Transverse colon (tissue), 4 donors: Measurements from ENCODE around the gene STARD13. TPM values are rescaled to one million over a fixed set of nuclear protein-coding genes. Genes with fewer than 3 reads are reported as not detected.

Source experiments
- DNase-seq: peaks from one replicate; pipeline ENCODE4 v3.0.0-alpha.2; 2019
- H3K27ac ChIP-seq, 4 donors: fragments of 200-600 bp; sonication (generic); 2 replicates each; pipeline ENCODE4 v1.5.1; 2016 to 2018; ENCODE audit warnings: inconsistent platforms in 4 of 4
- H3K27me3 ChIP-seq: fragments of 200-600 bp; sonication (generic); 2 replicates; pipeline ENCODE4 v1.5.1; 2017; ENCODE audit warnings: inconsistent platforms
- H3K36me3 ChIP-seq, 4 donors: fragments of 200-600 bp; sonication (generic); 2 replicates each; pipeline ENCODE4 v1.5.1; 2017 to 2019; ENCODE audit warnings: inconsistent platforms in 4 of 4
- H3K4me1 ChIP-seq, 4 donors: fragments of 200-600 bp; sonication (generic); 2 replicates each; pipeline ENCODE4 v1.5.1; 2017 to 2020; ENCODE audit warnings: inconsistent platforms in 4 of 4
- H3K4me3 ChIP-seq, 4 donors: fragments of 200-600 bp; sonication (generic); 1 replicate in 1 of 4; 2 replicates in 3 of 4; pipeline versions ENCODE4 v1.5.1 to v1.6.1; 2017 to 2019; ENCODE audit warnings: inconsistent platforms in 4 of 4
- H3K9me3 ChIP-seq, 2 donors: fragments of 200-600 bp; sonication (generic); 2 replicates each; pipeline ENCODE4 v1.5.1; 2017 to 2019; ENCODE audit warnings: inconsistent platforms in 2 of 2
- CTCF ChIP-seq, 5 experiments: fragments of 200-600 bp in 3 of 5; fragments of 450-650 bp in 2 of 5; sonication (generic) in 3 of 5; IDR thresholded peaks; 1 replicate in 2 of 5; 2 replicates in 3 of 5; pipeline ENCODE4 v1.5.1; 2016 to 2017; ENCODE audit warnings: antibody characterized with exemption in 5 of 5, inconsistent platforms in 3 of 5, mild to moderate bottlenecking in 2 of 5, moderate library complexity in 1 of 5
- EP300 ChIP-seq: sonication (generic); formaldehyde crosslinking; IDR thresholded peaks from one replicate; pipeline ENCODE4 v1.6.1; 2017; ENCODE audit warnings: antibody characterized with exemption, low read depth
- POLR2A ChIP-seq: fragments of 450-650 bp; IDR thresholded peaks from one replicate; pipeline ENCODE4 v1.6.1; 2016; ENCODE audit warnings: antibody characterized with exemption, mild to moderate bottlenecking, moderate library complexity
- POLR2AphosphoS5 ChIP-seq, 3 donors: sonication (generic); formaldehyde crosslinking; IDR thresholded peaks; one replicate each; pipeline ENCODE4 v1.6.1; 2016; ENCODE audit warnings: antibody characterized with exemption in 3 of 3
- WGBS, 2 donors: methylation state at CpG; one replicate each; pipeline ENCODE4 v1.1.5; 2018; ENCODE audit warnings: low coverage in 1 of 2; 5-methylcytosine and 5-hydroxymethylcytosine counted together
- in situ Hi-C, 4 donors: fragments of 200-750 bp; cut with MboI; loops; one replicate each; pipeline versions ENCODE4 v1.15.0 to v1.15.1; 2017; ENCODE audit warnings: low sequenced_read_pairs in 3 of 4, low pct_ligation_motif_present in 1 of 4, low pct_unique_long_range_greater_than_20kb in 1 of 4
- intact Hi-C: fragments of 100-400 bp; cut with DNase I; formaldehyde crosslinking; loops from one replicate; pipeline ENCODE4 v1.15.1; 2023; ENCODE audit warnings: low total_unique reads
- total RNA-seq, 4 donors: library from RNA; depleted of rRNA; stranded (reverse); fragments of >200 nt; gene quantifications; one replicate each; pipeline ENCODE4 v1.1.0, GENCODE V29; 2016

Gene STARD13
- total RNA-seq, 4 donors from 2014 or later, result 18.1 to 107 (median 41.5) TPM

- Histone ChIP-seq H3K27me3 (no peaks in the 10 kb centered on the region), H3K4me1 (no peaks in the 10 kb centered on the region), H3K9me3 (peaks cover 0 to 7% of the 10 kb centered on the region in 2 donors), H3K27ac (no peak overlapping the region), H3K36me3 (peaks cover 0 to 3% (median 0%) of the 10 kb centered on the region in 4 donors), H3K4me3 (no peak overlapping the region)
- TF ChIP-seq POLR2A (no peak), CTCF (IDR thresholded peaks at IDR 0.05) (no peak), POLR2AphosphoS5 (IDR thresholded peaks at IDR 0.05) (no peak), EP300 (no peak)
- 58 to 75% methylated on average over 2 to 3 of the region's 3 CpGs for WGBS, 2 donors
- intact Hi-C loops (no loop called here), in situ Hi-C loops (loop anchor here in 1 of 4 donors (25.0 kb wide), 1 partner anchor 437 kb away; no protein-coding TSS in a partner anchor)
- no peak for DNase-seq
Measured at GRCh38 chr13:33099860-33100259, 185.7 kb downstream of the STARD13 start.

DNA sequence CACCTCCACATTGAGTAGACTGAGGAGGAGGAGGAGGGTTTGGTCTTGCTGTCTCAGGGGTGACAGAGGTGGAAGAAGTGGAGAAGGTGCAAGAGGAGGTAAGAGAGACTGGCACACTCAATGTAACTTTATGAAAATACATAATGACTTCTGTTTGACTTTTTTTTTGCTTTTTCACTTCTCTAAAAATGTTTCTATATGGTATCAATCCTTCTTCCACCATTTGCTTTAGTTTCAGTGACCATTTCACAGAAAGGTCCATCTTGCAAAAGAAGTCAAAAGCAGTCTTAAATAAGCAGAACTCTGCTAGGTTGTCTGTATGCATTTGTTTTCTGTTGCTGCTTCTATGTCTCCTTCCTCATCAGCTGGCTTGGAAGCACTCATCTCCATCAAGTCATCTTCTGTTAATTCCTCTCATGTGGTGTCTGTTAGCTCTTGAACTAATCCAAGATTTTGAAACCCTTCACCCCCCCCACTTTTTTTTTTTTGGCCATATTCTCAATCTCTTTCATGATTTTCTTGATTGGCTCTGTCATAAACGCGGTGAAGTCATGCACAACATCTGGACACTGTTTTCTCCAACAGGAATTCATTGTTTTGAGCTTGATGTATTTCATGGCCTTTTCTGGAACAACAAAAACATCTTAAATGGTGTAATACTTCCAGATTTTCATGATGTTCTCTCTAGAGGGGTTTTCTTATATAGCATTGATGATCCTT, 188.5 kb downstream of the STARD13 start:
- no peak for TF ChIP-seq CTCF (IDR thresholded peaks at IDR 0.05)
- TF ChIP-seq POLR2AphosphoS5 (IDR thresholded peaks at IDR 0.05), result no peak
- TF ChIP-seq EP300, result no peak
- no peak for TF ChIP-seq POLR2A

GRCh38 chr13:33092073-33092987, 193.2 kb downstream of the STARD13 start:
- in situ Hi-C loops, result no loop called here
- H3K36me3 ChIP-seq, result no peaks in the 10 kb centered on the region
- no peaks in the 10 kb centered on the region for H3K9me3 ChIP-seq
- peaks cover 0 to 12% (median 8%) of the 10 kb centered on the region in 4 donors for H3K4me1 ChIP-seq
- H3K27me3 ChIP-seq, result no peaks in the 10 kb centered on the region
- no peak for DNase-seq
- intact Hi-C loops, result no loop called here
- H3K27ac ChIP-seq, result no peak overlapping the region
- TF ChIP-seq CTCF (IDR thresholded peaks at IDR 0.05) (no peak), POLR2AphosphoS5 (IDR thresholded peaks at IDR 0.05) (no peak), EP300 (no peak), POLR2A (no peak)
- WGBS, 2 donors, result 78 to 83% methylated on average over 10 to 11 of the region's 11 CpGs
- H3K4me3 ChIP-seq, result no peak overlapping the region

More for the DNA sequence above, 188.5 kb downstream of the STARD13 start:
- Histone ChIP-seq H3K36me3 (no peaks in the 10 kb centered on the region), H3K4me3 (no peak overlapping the region), H3K27me3 (no peaks in the 10 kb centered on the region), H3K9me3 (peaks cover 0 to 7% of the 10 kb centered on the region in 2 donors), H3K4me1 (no peaks in the 10 kb centered on the region), H3K27ac (no peak overlapping the region)
- 94% methylated on average over 2 of the region's 2 CpGs; no CpG with 5 or more reads in 1 of the 2 donors for WGBS, 2 donors
- no peak for DNase-seq
- intact Hi-C loops, result no loop called here
- in situ Hi-C loops, result no loop called here

DNA sequence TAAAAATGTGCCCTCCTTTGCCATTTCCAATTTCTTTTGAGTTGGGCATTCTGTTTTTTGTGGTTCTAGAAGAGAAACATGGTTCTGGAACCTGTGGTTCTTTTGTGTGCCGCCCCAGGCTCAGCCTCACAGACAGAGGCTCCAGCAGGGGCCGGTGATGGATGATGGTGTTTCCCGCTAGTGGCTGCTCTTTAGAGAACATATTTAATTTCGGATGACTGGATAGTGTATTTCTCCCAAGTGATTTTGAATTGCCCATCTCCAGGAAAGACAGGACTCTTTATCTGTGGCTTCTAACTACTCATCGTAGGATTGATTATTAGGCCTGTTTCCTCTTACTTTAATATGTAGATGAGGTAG, 194.2 kb downstream of the STARD13 start:
- in situ Hi-C loops, result no loop called here

More for the DNA sequence above, 194.2 kb downstream of the STARD13 start:
- TF ChIP-seq CTCF (IDR thresholded peaks at IDR 0.05) (no peak), POLR2A (no peak), POLR2AphosphoS5 (IDR thresholded peaks at IDR 0.05) (no peak), EP300 (no peak)
- DNase-seq, result no peak
- 89 to 100% methylated on average over 2 to 5 of the region's 5 CpGs for WGBS, 2 donors
- intact Hi-C loops, result no loop called here
- Histone ChIP-seq H3K9me3 (no peaks in the 10 kb centered on the region), H3K27me3 (no peaks in the 10 kb centered on the region), H3K27ac (peak overlapping the region in 3 of 4 donors; percentile 52 to 67 (median 52)), H3K4me3 (no peak overlapping the region), H3K4me1 (peaks cover 0 to 12% (median 8%) of the 10 kb centered on the region in 4 donors), H3K36me3 (no peaks in the 10 kb centered on the region)
